ENCODE results near the gene PRKD3.
A peak's percentile ranks its signal among the peaks of the same experiment; 100 is the strongest.

PRKD3 gene

DNA sequence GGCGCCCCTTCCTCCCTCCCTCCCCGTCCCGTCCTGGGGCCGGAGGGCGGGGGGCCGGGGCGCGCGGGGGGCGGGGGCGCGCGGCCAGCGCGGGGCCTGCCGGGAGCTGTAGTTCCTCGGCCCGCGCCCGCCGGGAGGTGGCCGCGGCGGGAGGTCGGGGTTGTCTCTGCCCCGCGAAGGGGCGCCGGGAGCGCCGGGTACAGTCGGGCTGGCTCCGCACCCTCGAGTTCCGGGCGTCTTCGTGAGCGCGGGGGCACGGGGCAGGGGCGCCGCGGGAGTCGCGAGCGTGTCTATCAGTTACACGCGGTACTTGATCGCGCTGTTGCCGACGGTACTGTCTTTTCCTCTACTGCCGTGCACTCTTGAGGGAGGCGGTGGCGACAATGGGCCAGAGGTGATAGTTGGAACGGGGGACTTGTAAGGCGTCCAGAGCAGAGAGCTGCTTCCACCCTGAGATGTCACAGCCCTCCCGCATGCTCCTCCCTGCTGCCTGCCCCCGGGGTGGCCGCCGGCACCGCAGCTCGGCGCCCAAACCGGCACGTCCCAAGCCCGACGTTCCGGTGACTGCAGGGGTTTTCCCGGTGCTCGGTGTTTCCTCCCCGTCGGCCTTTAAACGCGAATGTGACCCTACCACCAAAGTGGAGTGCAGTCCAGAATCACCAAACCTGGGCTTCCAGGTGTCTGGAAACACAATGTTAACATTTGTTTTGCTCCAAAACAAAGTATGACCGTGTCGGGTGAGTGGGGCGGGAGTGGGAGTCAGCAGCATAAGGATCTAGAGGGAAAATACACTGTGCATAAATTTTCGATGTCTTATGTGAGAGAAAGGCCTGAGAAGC, at the start of gene PRKD3:
TSS of gene PRKD3 (minus strand) at position 48 of the 839 bp plus-strand sequence. CDS start 8,309 bp downstream, outside the sequence.
- CTCF ChIA-PET, result interaction anchor here (1.0 to 2.6 kb wide), 2 partner anchors 11 to 552 kb away, joined by 3 to 5 read pairs; no protein-coding TSS in a partner anchor
- TF ChIP-seq, protein P1, sequence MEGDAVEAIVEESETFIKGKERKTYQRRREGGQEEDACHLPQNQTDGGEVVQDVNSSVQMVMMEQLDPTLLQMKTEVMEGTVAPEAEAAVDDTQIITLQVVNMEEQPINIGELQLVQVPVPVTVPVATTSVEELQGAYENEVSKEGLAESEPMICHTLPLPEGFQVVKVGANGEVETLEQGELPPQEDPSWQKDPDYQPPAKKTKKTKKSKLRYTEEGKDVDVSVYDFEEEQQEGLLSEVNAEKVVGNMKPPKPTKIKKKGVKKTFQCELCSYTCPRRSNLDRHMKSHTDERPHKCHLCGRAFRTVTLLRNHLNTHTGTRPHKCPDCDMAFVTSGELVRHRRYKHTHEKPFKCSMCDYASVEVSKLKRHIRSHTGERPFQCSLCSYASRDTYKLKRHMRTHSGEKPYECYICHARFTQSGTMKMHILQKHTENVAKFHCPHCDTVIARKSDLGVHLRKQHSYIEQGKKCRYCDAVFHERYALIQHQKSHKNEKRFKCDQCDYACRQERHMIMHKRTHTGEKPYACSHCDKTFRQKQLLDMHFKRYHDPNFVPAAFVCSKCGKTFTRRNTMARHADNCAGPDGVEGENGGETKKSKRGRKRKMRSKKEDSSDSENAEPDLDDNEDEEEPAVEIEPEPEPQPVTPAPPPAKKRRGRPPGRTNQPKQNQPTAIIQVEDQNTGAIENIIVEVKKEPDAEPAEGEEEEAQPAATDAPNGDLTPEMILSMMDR (IDR thresholded peaks at IDR 0.05; ENCODE audit: control extremely low read depth, extremely low read depth, low read depth, missing control alignments), result no peak
- peak; percentile 89 for DNase-seq (ENCODE audit: extremely low spot score)
- POLR2A ChIA-PET, result no interaction called here

DNA sequence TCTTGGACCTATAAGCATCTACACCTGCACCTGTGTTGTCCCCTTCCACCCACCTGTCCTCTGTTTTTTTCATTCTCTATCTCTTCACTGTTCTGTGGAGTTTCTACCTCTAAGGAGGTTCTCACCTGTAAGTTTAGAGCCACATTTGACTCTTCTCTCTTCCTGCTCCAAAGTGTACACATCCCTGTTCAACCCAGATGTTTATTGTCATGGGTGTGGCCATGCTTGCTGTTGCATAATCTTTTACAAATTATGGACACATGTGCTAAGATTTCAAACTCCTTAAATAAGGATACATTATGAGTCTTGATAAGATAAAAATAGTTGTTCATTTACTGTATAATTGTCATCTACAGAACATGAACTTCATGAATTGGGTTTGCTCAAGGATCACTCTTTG, 47.4 kb upstream of the PRKD3 start:
- TF ChIP-seq, protein P1 (IDR thresholded peaks at IDR 0.05; ENCODE audit: control extremely low read depth, extremely low read depth, low read depth, missing control alignments), result no peak
- POLR2A ChIA-PET, result no interaction called here
- no peak for DNase-seq (ENCODE audit: extremely low spot score)
- CTCF ChIA-PET, result no interaction called here

DNA sequence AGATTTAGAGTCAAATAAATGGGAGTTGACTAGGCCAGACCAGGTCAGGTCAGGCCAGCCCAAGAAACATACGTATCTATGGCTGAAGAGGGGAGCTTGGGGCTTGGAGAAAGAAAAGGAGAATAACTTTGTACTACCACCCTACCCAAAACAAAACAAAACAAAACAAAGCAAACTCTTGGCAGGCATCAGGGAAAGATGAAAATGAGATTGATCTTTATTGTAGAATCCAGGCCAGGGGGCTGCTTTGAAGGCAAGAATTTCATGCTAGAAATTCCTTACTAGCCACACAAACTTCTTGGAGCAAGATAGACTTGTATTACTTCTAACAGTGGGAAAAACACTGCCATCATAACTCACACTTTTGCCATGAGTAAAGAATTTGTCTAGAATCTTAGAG, 46.0 kb upstream of the PRKD3 start:
- TF ChIP-seq, protein P1 (IDR thresholded peaks at IDR 0.05; ENCODE audit: control extremely low read depth, extremely low read depth, low read depth, missing control alignments), result no peak
- no peak for DNase-seq (ENCODE audit: extremely low spot score)
- ChIA-PET CTCF (no interaction called here), POLR2A (no interaction called here)

DNA sequence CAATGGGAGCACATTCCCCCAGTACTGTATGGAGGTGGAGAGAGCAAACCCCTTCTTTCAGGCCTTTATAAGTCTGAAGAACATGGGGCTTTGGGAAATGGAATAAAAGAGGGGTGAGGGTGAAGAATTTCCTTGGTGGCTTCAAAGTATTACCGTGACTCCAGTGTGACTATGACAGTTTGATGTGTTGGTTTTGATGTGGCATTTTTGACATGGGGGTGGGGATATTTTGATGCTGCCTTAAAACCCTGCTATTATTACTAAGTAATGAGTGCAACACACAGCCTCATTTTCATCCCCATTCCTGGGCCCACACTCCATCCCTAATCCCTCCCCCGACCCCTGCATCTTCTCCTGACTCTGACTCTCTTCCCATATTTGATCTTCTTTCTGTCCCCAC, 43.4 kb upstream of the PRKD3 start:
- TF ChIP-seq, protein P1 (IDR thresholded peaks at IDR 0.05; ENCODE audit: control extremely low read depth, extremely low read depth, low read depth, missing control alignments), result no peak
- no peak for DNase-seq (ENCODE audit: extremely low spot score)
- CTCF ChIA-PET, result interaction anchor here (1.0 to 2.6 kb wide), 7 partner anchors 9 to 510 kb away, joined by 3 to 12 read pairs (median 5); no protein-coding TSS in a partner anchor
- POLR2A ChIA-PET, result interaction anchor here (0.6 kb wide), 1 partner anchor 67 kb away, joined by 3 read pairs; no protein-coding TSS in a partner anchor

DNA sequence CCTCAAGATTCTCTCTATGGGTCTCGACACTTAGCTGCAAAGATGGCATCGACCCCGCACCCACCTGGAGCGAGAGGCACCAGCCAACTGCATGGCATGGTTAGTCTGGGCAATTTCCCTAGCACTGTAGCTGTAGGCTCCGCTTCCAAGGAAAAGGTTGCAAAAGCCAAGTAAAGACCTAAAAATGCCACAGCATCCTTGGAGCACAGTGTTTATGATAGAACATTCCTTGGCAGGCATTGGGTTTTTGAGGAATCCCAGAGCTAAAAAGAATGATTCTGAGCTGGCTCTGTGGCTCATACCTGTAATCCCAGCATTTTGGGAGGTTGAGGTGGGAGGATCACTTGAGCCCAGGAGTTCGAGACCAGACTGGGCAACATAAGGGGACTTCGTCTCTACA, 42.7 kb upstream of the PRKD3 start:
- DNase-seq (ENCODE audit: extremely low spot score), result no peak
- CTCF ChIA-PET, result interaction anchor here (1.0 to 2.6 kb wide), 6 partner anchors 9 to 510 kb away, joined by 3 to 12 read pairs (median 4); no protein-coding TSS in a partner anchor
- POLR2A ChIA-PET, result interaction anchor here (0.6 kb wide), 1 partner anchor 66 kb away, joined by 3 read pairs; no protein-coding TSS in a partner anchor

DNA sequence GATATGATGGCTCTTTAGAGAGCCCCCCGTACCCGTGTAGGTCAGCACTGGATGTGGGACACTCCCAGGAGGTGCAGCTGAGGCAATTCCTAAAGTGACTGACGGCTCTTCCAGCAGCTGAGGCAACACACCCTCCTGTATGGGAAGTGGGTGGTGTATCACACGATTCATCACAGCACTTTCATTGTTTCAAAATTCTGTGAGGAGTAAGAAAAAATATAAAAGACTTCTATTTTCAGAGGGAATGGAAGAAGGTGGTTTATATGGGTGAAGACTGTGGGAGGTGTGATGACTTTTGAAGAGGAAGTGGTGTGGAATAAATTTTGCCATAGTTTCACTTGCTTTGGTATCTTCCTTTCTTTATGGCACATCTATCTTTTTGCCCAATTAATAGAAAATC, 42.1 kb upstream of the PRKD3 start:
- TF ChIP-seq, protein P1 (IDR thresholded peaks at IDR 0.05; ENCODE audit: control extremely low read depth, extremely low read depth, low read depth, missing control alignments), result no peak
- CTCF ChIA-PET, result interaction anchor here (0.9 to 2.6 kb wide), 4 partner anchors 12 to 511 kb away, joined by 3 to 6 read pairs (median 4); no protein-coding TSS in a partner anchor

More for the DNA sequence above, 42.7 kb upstream of the PRKD3 start:
- TF ChIP-seq, protein P1 (IDR thresholded peaks at IDR 0.05; ENCODE audit: control extremely low read depth, extremely low read depth, low read depth, missing control alignments), result no peak

More for the DNA sequence above, 42.1 kb upstream of the PRKD3 start:
- POLR2A ChIA-PET, result no interaction called here
- DNase-seq (ENCODE audit: extremely low spot score), result no peak
